Sigmoid colon (tissue), 7 donors: ENCODE results near the gene NFIC. TPM values are rescaled to one million over a fixed set of nuclear protein-coding genes. Genes with fewer than 3 reads are reported as not detected.

ENCODE experiments used
- DNase-seq: peaks from one replicate; pipeline ENCODE4 v3.0.0-alpha.2; 2019
- H3K27ac ChIP-seq, 4 donors: fragments of 200-600 bp; sonication (generic); one replicate each; pipeline ENCODE4 v1.5.1; 2016 to 2019; ENCODE audit warnings: mild to moderate bottlenecking in 1 of 4
- H3K27me3 ChIP-seq, 3 donors: fragments of 200-600 bp; sonication (generic); one replicate each; pipeline ENCODE4 v1.5.1; 2019; ENCODE audit warnings: mild to moderate bottlenecking in 1 of 3
- H3K36me3 ChIP-seq, 4 donors: fragments of 200-600 bp; sonication (generic); one replicate each; pipeline ENCODE4 v1.5.1; 2016 to 2019
- H3K4me1 ChIP-seq, 4 donors: fragments of 200-600 bp; sonication (generic); one replicate each; pipeline ENCODE4 v1.5.1; 2017 to 2019
- H3K4me3 ChIP-seq, 4 donors: fragments of 200-600 bp; sonication (generic); one replicate each; pipeline ENCODE4 v1.5.1; 2017 to 2019; ENCODE audit warnings: mild to moderate bottlenecking in 2 of 4, moderate library complexity in 1 of 4
- H3K9me3 ChIP-seq, 4 donors: fragments of 200-600 bp in 3 of 4; sonication (generic) in 3 of 4; one replicate each; pipeline versions ENCODE4 v1.5.1 to v1.6.1; 2013 to 2019
- CTCF ChIP-seq, 4 experiments: fragments of 450-650 bp in 3 of 4; fragments of 200-600 bp in 1 of 4; IDR thresholded peaks; one replicate each; pipeline ENCODE4 v1.5.1; 2016 to 2019; ENCODE audit warnings: antibody characterized with exemption in 4 of 4, mild to moderate bottlenecking in 3 of 4, moderate library complexity in 2 of 4
- EP300 ChIP-seq, 4 donors: sonication (generic); formaldehyde crosslinking; IDR thresholded peaks; one replicate each; pipeline ENCODE4 v1.6.1; 2017; ENCODE audit warnings: antibody characterized with exemption in 4 of 4
- POLR2A ChIP-seq, 2 donors: fragments of 450-650 bp; IDR thresholded peaks; one replicate each; pipeline ENCODE4 v1.6.1; 2016; ENCODE audit warnings: antibody characterized with exemption in 2 of 2, mild to moderate bottlenecking in 2 of 2, moderate library complexity in 2 of 2
- POLR2AphosphoS5 ChIP-seq, 4 donors: sonication (generic); formaldehyde crosslinking; IDR thresholded peaks; one replicate each; pipeline ENCODE4 v1.6.1; 2017; ENCODE audit warnings: antibody characterized with exemption in 4 of 4
- WGBS, 2 donors: extraction: QIAGEN DNeasy Blood & Tissue Kit; methylation state at CpG; one replicate each; pipeline ENCODE4 v1.1.7; 2013; 5-methylcytosine and 5-hydroxymethylcytosine counted together
- intact Hi-C: fragments of 100-400 bp; cut with DNase I; formaldehyde crosslinking; loops from one replicate; pipeline ENCODE4 v1.15.1; 2023
- polyA plus RNA-seq, 3 donors: library from polyadenylated mRNA; stranded (reverse); fragments of 200-250 nt; gene quantifications; one replicate each; pipeline ENCODE4 v1.2.3, GENCODE V29; 2013
- total RNA-seq, 4 donors: library from RNA; depleted of rRNA; stranded (reverse); fragments of >200 nt; gene quantifications; one replicate each; pipeline ENCODE4 v1.1.0, GENCODE V29; 2016
- donor health status: healthy with polysubstance abuse.
- donor health status: Bipolar disorder and iron deficiency.
- donor health status: healthy.

NFIC gene
- total and polyA plus RNA-seq, 7 donors, result 9.0 to 114 (median 63.2) TPM

DNA sequence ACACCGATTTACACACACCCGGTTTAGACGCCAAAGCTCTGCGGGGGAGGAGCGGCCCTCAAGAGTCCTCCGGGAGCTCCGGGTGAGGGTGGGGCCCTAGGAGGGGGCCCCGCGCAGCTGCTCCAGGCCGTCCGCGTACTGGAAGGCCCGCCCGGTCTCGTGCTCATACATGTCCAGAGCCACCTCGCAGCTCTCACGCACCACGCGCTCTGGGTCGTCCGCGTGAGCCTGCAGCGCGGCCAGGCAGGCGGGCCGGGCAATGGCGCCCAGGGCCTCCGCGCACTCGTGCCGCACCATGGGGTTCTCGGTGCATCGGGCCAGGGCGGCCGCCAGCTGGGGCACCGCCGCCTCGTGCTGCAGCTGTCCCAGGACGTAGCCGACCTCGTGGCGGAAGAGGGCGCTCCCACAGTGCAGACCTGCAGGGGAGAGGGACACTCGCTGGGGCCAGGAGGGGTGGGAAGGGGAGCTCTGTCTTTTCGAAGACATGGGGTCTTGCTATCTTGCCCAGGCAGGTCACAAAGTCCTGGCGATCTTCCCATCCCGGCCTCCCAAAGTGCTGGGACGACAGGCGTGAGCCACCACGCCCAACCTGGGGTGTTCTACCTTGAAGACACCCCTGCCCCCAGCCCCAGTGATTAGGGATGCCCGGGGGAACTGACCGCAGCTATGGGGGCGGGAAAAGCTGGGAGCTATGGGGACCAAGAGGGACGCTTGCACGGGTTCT lies 125.2 kb downstream of the NFIC start:
- no peaks in the 10 kb centered on the region for H3K27me3 ChIP-seq
- no peak overlapping the region for H3K4me3 ChIP-seq
- DNase-seq, result no peak
- TF ChIP-seq CTCF (IDR thresholded peaks at IDR 0.05), result no peak
- TF ChIP-seq EP300 (IDR thresholded peaks at IDR 0.05), result no peak
- no peak for TF ChIP-seq POLR2AphosphoS5 (IDR thresholded peaks at IDR 0.05)
- TF ChIP-seq POLR2A (IDR thresholded peaks at IDR 0.05), result no peak
- 96 to 97% methylated on average over 55 of the region's 55 CpGs for WGBS, 2 donors
- H3K27ac ChIP-seq, result no peak overlapping the region
- H3K36me3 ChIP-seq, result peaks cover 15 to 59% (median 33%) of the 10 kb centered on the region in 4 donors
- no peaks in the 10 kb centered on the region for H3K9me3 ChIP-seq
- no peaks in the 10 kb centered on the region for H3K4me1 ChIP-seq
- intact Hi-C loops, result no loop called here

DNA sequence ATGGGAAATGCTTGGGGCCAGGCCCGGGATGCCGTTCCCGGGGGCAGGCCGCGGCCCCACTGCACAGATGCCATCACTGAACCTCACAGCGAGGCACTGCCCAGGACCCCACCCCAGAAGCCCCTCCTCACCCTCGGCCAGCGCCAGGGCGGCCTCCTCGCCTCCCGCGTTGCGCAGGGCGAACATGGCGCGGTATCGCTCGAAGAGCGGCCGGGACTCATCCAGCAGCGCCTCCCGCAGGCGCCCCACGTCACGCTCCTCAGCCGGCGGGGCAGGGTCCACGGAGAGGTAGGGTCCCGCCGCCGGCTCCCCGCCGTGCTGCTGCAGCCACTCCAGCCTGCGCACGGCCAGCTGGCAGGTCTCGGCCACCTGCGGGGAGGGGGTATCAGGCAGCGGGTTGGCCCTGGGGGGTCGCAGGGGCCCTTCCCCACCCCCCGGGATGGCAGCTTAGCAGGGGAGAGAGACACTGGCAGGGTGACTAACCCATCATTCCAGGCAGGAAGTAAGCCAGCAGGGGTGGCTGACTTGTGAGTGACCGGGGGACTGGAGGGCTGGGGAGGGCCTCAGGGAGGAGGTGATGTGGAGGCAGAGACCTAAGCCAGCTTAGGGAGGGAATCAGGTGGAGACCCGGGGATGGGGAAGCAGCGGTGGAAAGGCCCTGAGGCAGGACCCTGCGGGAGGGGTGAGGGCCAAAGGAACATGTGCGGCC lies 125.9 kb downstream of the NFIC start:
- Histone ChIP-seq H3K9me3 (no peaks in the 10 kb centered on the region), H3K36me3 (peaks cover 15 to 67% (median 36%) of the 10 kb centered on the region in 4 donors), H3K27me3 (no peaks in the 10 kb centered on the region), H3K4me1 (no peaks in the 10 kb centered on the region), H3K4me3 (no peak overlapping the region), H3K27ac (no peak overlapping the region)
- TF ChIP-seq POLR2A (IDR thresholded peaks at IDR 0.05), result no peak
- no peak for TF ChIP-seq POLR2AphosphoS5 (IDR thresholded peaks at IDR 0.05)
- TF ChIP-seq CTCF (IDR thresholded peaks at IDR 0.05), result no peak
- no peak for TF ChIP-seq EP300 (IDR thresholded peaks at IDR 0.05)
- WGBS, 2 donors, result 97% methylated on average over 45 of the region's 45 CpGs
- intact Hi-C loops, result no loop called here
- DNase-seq, result no peak

DNA sequence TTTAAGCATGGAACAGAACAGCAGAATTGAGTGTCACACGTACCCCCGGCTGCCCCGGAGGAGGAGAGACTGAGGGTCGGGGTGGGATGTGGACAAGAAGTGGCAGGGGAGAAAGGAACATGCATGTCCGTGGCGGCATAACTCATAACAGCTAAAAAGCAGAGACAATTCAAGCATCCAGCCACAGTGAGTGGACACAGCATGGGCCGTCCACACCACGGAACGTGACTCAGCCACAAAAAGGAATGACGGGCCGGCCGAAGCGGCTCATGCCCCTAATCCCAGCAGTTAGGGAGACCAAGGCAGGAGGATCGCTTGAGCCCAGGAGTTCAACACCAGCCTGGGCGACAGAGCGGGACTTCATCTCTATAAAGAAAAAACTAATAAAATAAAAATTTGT lies 126.5 kb downstream of the NFIC start:
- Histone ChIP-seq H3K27me3 (no peaks in the 10 kb centered on the region), H3K36me3 (peaks cover 15 to 69% (median 36%) of the 10 kb centered on the region in 4 donors), H3K4me3 (no peak overlapping the region), H3K9me3 (no peaks in the 10 kb centered on the region), H3K4me1 (no peaks in the 10 kb centered on the region), H3K27ac (no peak overlapping the region)
- WGBS, 2 donors, result 95% methylated on average over 16 of the region's 16 CpGs
- DNase-seq, result no peak
- TF ChIP-seq POLR2AphosphoS5 (IDR thresholded peaks at IDR 0.05) (no peak), EP300 (IDR thresholded peaks at IDR 0.05) (no peak), CTCF (IDR thresholded peaks at IDR 0.05) (no peak), POLR2A (IDR thresholded peaks at IDR 0.05) (no peak)
- intact Hi-C loops, result no loop called here

DNA sequence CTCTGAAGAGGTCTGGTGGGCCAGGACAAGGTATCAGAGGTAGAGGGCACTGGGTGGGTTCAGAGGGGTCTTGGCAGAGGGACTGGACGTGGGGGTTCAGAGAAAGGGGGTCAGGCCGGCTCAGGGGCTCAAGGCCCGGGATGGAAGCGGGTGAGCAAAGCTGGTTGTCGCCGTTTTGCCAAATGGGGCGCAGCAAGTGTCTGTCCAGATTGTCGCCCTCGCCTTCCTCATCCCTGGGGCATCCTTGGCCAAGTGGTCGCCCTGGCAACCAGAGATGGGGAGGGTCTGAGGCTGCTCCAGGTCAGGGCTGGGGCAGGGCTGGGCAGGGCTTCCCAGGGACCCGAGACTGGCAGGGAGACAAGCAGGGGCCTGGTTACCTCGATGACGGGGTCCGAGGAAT lies 127.3 kb downstream of the NFIC start:
- intact Hi-C loops, result no loop called here
- Histone ChIP-seq H3K9me3 (no peaks in the 10 kb centered on the region), H3K4me1 (peaks cover 0 to 3% (median 0%) of the 10 kb centered on the region in 4 donors), H3K27me3 (no peaks in the 10 kb centered on the region), H3K36me3 (peaks cover 15 to 69% (median 36%) of the 10 kb centered on the region in 4 donors), H3K27ac (no peak overlapping the region), H3K4me3 (no peak overlapping the region)
- no peak for DNase-seq
- 96% methylated on average over 14 of the region's 14 CpGs for WGBS, 2 donors
- no peak for TF ChIP-seq CTCF (IDR thresholded peaks at IDR 0.05)
- TF ChIP-seq POLR2AphosphoS5 (IDR thresholded peaks at IDR 0.05), result no peak
- no peak for TF ChIP-seq EP300 (IDR thresholded peaks at IDR 0.05)
- TF ChIP-seq POLR2A (IDR thresholded peaks at IDR 0.05), result no peak
